ENCODE measurements around the gene SMPD4.
"Not testable (repeated sequence)": the region's sequence is repeated elsewhere in the genome, so short reads cannot be mapped to it uniquely, and the experiment has no call there.

SMPD4 gene

GRCh38 chr2:130141002-130141401 is 40.4 kb downstream of the SMPD4 start:
- not testable (repeated sequence) for DNase-seq (ENCODE audit: low read depth, low spot score)

DNA sequence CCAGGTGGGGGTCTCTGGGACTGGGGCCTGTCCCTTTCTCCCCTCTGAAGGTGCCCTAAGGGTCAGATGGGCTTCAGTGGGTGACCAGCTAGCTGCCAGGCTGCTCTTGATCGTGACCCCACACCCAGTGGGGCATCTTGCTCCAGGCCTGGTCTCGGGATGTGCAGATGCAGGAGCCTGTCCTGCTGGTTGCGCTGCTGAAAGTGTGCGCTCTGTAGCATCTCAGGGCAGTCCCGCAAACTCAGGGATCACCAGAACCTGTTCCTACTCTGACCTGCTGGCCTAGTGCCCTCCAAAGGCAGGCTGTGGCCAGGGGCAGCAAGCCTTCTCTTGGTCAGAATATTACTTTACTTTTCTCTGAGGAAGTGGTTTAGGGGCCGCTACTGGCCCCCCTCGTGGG is 40.9 kb downstream of the SMPD4 start:
- not testable (repeated sequence) for DNase-seq (ENCODE audit: low read depth, low spot score)

GRCh38 chr2:130139331-130140280 is 41.8 kb downstream of the SMPD4 start:
- DNase-seq (ENCODE audit: low read depth, low spot score) = not testable (repeated sequence)

GRCh38 chr2:130138841-130139251 is 42.6 kb downstream of the SMPD4 start:
- DNase-seq (ENCODE audit: low read depth, low spot score) = not testable (repeated sequence)

DNA sequence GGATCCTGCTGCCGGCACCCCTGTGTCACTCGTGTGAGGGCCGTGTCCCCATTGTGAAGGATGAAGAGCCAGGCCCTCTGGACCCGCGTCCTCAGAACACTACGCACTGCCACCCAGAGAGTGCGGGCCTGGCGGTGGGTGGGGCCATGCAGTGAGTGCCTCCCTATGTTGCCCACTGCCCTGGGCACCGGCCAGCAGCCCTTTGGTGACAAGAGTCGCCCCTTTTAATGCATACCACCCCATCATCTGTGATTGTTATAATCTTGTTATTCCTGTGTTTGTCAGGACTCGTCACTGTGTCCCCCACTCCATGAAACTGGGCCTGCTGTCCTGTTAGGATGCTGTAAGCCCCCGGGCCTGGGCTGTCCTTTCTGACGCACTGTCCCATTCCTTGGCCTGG is 43.1 kb downstream of the SMPD4 start:
- DNase-seq (ENCODE audit: low read depth, low spot score) = not testable (repeated sequence)

DNA sequence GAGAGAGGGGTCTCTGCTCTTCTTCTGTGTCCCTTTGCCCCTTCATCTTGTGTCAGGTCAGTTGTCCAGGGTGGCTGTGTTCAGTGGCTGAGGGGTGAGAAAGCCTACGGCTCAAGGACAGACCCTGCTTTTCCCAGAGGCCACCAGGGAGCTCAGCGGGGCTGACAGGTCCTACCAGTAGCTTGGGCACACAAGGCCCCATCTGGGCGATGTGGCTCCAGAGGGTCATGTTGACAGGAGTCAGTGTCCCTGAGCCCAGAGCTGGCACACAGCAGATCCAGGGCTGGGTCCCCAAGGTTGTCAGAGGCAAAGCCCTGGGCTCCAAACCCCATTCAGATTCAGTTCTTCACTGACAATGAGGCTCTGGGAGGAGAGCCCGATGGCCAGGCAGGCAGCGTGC is 44.3 kb downstream of the SMPD4 start:
- not testable (repeated sequence) for DNase-seq (ENCODE audit: low read depth, low spot score)

DNA sequence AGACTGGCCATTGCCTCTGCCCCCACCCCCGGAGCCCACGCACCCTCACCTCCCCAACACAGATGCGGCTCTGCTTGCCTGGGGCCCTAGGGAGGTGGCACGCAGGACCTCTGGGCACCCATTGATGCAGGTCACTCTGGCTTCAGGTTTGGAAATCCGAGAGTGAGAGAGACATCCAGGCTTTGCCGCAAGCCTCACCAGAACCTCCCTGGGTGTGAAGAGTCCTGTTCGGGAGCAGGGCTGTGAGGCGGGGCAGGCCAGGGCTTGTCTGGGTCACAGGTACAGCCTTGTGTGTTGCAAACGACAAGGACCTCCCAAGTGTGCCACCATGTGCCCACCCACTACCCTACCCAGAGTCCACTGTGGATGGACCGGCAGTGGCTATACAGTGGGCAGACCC is 44.9 kb downstream of the SMPD4 start:
- DNase-seq (ENCODE audit: low read depth, low spot score) = not testable (repeated sequence)

GRCh38 chr2:130135692-130136541 is 45.5 kb downstream of the SMPD4 start:
- DNase-seq (ENCODE audit: low read depth, low spot score) = no peak

- peak; percentile 72 for DNase-seq (ENCODE audit: low read depth, low spot score)
Observed at GRCh38 chr2:130129120-130129829, 52.1 kb downstream of the SMPD4 start, which contains the start of gene POTEF. Gene POTEF, minus strand, starts transcription at chr2:130129222. Its CDS starts 8,707 bp downstream, at chr2:130120515.

GRCh38 chr2:130128464-130128863 is 52.9 kb downstream of the SMPD4 start:
- not testable (repeated sequence) for DNase-seq (ENCODE audit: low read depth, low spot score)

DNA sequence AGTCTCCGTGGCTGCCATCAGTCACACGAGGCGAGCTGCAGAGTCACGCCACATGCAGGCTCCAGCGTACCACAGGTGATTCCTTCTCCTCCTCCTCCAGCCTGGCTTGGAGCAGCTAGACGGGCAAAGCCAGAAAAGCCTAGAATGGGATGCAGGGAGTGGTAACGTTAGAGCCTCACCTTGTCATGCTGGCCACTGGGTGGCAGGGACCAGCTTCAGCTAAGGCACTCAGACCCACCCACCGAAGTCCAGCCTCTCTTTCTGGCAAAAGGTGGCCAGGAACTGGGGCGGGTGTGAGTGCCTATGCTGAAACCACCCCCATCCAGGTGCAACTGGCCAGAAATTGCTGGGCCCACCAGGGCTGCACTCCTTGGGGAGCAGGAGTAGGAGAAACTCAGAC is 53.7 kb downstream of the SMPD4 start:
- not testable (repeated sequence) for DNase-seq (ENCODE audit: low read depth, low spot score)

DNA sequence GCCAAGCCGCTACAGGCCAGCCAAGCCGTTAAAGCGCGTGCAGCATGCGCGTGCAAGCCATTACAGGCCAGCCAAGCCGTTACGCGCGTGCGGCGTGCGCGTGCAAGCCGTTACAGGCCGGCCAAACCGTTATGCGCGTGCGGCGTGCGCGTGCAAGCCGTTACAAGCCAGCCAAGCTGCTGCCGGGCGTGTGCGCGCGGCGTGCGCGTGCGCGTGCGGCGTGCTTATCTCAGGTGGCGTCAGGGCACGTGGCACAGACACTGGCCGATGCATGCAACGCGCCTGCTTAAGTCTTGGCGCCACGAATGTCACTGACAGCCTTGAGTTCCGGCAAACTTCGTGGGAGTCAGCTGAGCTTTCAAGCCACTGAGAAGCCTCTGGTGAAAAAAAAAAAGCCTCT is 60.5 kb downstream of the SMPD4 start:
- not testable (repeated sequence) for DNase-seq (ENCODE audit: low read depth, low spot score)

DNA sequence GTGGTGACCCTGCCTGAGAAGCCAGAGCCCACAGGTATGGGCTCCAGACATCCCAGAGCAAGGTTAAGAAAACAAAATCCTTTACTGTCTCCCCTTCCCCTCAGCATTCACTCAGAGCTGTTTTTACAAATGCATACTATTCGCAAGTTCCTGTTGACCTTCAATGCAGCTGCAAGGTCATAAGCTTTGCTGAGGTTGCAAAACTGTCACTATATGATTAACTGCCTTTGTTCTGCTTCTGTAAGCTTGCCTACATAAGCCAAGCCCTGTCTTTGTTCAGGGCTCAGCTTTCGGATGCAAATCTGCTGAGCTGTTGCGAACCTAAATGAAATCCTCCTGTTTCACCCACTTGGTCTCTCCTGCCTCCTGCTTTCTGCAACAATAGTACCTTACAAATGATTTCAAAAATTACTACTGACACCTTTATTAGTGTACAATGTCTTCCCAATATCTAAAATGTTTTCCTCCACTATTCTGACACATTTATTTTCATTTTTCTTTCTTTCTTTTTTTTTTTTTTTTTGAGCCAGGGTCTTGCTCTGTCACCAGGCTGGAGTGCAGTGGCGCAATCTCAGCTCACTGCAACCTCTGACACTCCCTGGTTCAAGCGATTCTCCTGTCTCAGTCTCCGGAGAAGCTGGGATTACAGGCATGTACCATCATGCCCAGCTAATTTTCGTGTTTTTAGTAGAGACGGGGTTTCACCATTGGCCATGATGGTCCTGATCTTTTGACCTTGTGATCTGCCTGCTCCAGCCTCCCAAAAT is 78.6 kb downstream of the SMPD4 start:
- DNase-seq (ENCODE audit: low read depth, low spot score) = not testable (repeated sequence)
